ENCODE measurements around the gene STX16.

Gene STX16

GRCh38 chr20:58703765-58704371 is 52.8 kb downstream of the STX16 start:
- TF ChIP-seq JUND (IDR thresholded peaks at IDR 0.05; ENCODE audit: low read depth): no peak
- DNase-seq (ENCODE audit: low read depth in 1 of 2, low spot score in 1 of 2): no peak
- in situ Hi-C loops (cut with HindIII; ENCODE audit: low pct_unique_long_range_greater_than_20kb, low sequenced_read_pairs): no loop called here

DNA sequence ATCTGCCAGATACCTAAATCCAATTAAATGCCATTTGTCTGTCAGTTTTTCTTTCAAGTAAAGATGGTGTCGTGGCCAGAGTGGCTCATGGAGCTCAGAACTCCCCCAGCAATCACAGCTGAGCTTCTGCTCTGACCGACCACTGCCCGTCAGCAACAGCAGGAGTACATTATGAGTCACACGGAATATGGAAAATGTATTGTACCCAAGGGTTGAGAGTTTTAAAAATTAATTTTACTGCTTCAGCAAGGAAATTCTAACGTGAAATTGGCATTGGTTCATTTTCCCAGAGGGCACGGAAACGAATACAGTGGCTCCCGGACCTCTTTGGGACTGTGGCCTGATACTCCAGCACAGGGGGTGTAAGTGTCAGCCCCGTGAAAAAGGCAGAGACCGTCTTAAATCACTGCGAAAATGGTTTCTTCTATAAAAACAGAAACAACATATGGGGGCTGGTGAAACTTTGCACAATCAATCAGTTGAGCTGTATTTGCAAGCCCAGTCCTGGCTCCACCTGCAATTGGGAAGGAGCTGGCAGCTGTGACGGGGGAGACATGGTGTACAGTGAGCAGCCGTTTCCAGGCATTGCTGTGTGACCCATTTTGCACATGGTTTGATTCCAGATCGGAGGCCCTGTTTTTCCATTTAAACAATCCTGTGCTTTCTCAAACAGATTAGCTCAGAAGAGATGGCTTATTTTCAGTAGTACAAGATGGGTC is 54.3 kb downstream of the STX16 start:
- in situ Hi-C loops (cut with HindIII; ENCODE audit: low pct_unique_long_range_greater_than_20kb, low sequenced_read_pairs): no loop called here
- TF ChIP-seq JUND (IDR thresholded peaks at IDR 0.05; ENCODE audit: low read depth): no peak
- no peak for DNase-seq (ENCODE audit: low read depth in 1 of 2, low spot score in 1 of 2)

DNA sequence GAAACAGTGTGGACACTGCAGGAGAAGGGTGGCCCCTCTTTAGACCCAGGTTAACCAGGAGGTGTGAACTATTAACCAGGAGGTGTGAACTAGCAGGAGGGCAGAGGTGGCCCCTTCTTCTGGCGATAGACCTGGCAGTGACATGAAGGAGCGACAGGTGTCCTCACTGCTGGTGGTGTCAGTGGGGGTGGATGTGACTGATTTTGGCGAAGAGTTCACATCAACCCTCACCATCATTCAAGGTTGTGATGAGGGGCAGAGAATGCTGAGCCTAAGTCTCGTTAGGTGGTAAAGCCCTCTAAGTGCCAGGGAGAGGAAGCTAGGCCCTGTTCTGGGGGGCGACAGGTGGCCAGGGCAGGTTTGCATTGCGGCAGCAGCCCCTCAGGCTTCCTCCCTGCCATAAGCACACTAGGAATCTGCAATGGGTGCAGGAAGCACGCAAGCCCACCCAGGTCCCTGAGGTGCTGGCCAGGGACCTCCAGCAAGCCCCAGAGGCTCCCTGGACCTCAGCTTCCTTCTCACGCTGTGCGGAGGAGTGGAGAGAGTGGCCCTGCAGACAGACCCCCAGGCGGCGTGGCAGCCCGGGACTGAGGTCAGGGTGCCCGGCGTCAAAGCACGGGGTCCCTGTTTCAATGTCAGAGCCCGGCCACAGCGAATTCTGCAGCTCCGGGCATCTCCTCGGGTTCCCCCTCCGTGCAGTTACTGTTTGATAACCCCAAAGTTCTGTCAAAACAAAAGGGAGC is 55.2 kb downstream of the STX16 start:
- in situ Hi-C loops (cut with HindIII; ENCODE audit: low pct_unique_long_range_greater_than_20kb, low sequenced_read_pairs): no loop called here
- DNase-seq (ENCODE audit: low read depth in 1 of 2, low spot score in 1 of 2): no peak
- no peak for TF ChIP-seq JUND (IDR thresholded peaks at IDR 0.05; ENCODE audit: low read depth)

GRCh38 chr20:58706975-58707681 is 56.0 kb downstream of the STX16 start:
- DNase-seq (ENCODE audit: low read depth in 1 of 2, low spot score in 1 of 2): no peak
- no peak for TF ChIP-seq JUND (IDR thresholded peaks at IDR 0.05; ENCODE audit: low read depth)
- in situ Hi-C loops (cut with HindIII; ENCODE audit: low pct_unique_long_range_greater_than_20kb, low sequenced_read_pairs): no loop called here

DNA sequence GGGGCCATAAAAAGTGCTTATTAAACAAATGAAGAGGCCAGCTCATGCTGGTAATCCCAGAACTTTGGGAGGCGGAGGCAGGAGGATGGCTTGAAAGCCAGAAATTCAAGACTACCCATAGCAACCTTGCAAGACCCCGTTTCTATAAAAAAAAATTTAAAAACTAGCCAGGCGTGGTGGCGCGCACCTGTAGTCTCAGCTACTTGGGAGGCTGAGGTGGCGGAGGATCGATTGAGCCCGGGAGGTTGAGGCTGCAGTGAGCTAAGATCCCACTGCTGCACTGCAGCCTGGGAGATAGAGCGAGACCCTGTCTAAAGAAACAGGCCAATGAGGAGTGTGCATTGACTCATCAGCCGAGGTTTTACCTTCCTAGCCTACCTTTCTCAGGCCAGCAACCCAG is 56.7 kb downstream of the STX16 start:
- in situ Hi-C loops (cut with HindIII; ENCODE audit: low pct_unique_long_range_greater_than_20kb, low sequenced_read_pairs): no loop called here
- DNase-seq (ENCODE audit: low read depth in 1 of 2, low spot score in 1 of 2): no peak
- no peak for TF ChIP-seq JUND (IDR thresholded peaks at IDR 0.05; ENCODE audit: low read depth)

- TF ChIP-seq JUND (IDR thresholded peaks at IDR 0.05; ENCODE audit: low read depth): no peak
- in situ Hi-C loops (cut with HindIII; ENCODE audit: low pct_unique_long_range_greater_than_20kb, low sequenced_read_pairs): no loop called here
- DNase-seq (ENCODE audit: low read depth in 1 of 2, low spot score in 1 of 2): no peak
These were observed 57.3 kb downstream of the STX16 start for GRCh38 chr20:58708246-58708931.

DNA sequence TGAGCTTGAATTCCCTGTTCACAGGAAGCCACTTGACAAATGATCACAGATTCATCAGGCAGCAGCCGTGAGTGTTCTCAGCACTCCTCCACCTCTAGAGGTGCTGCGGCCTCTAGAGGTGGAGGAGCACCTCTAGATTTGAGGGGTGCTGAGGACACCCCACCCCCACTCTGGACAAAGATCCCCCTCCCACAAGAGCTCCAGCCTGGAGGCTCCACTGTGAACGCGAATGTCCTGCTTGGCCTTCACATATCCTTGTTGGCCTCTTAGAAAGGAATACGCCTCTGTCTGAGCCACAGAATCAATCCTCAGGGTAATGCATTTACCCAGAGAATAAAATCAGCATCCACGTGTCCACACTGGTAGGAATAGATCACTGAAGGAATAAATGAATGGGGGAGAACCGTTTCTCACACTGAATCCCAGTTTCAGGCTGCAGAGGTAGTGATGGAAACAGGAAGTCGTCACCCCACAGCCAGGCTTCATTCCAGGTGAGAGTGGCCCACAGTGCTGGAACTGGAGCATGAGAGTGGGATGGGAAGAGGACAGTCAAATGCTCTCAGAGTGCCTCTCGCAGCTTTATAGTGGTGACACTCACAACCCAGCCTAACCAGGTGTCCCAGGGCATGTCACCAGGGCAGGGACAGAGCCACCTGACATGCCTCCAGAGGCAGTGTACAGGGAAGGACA is 58.1 kb downstream of the STX16 start:
- DNase-seq (ENCODE audit: low read depth in 1 of 2, low spot score in 1 of 2): no peak
- TF ChIP-seq JUND (IDR thresholded peaks at IDR 0.05; ENCODE audit: low read depth): no peak
- in situ Hi-C loops (cut with HindIII; ENCODE audit: low pct_unique_long_range_greater_than_20kb, low sequenced_read_pairs): no loop called here

- TF ChIP-seq JUND (IDR thresholded peaks at IDR 0.05; ENCODE audit: low read depth): no peak
- in situ Hi-C loops (cut with HindIII; ENCODE audit: low pct_unique_long_range_greater_than_20kb, low sequenced_read_pairs): no loop called here
- DNase-seq (ENCODE audit: low read depth in 1 of 2, low spot score in 1 of 2): no peak
These were observed 58.6 kb downstream of the STX16 start for GRCh38 chr20:58709703-58710039.

GRCh38 chr20:58710481-58711265 is 59.6 kb downstream of the STX16 start:
- TF ChIP-seq JUND (IDR thresholded peaks at IDR 0.05; ENCODE audit: low read depth): no peak
- no peak for DNase-seq (ENCODE audit: low read depth in 1 of 2, low spot score in 1 of 2)
- in situ Hi-C loops (cut with HindIII; ENCODE audit: low pct_unique_long_range_greater_than_20kb, low sequenced_read_pairs): no loop called here

DNA sequence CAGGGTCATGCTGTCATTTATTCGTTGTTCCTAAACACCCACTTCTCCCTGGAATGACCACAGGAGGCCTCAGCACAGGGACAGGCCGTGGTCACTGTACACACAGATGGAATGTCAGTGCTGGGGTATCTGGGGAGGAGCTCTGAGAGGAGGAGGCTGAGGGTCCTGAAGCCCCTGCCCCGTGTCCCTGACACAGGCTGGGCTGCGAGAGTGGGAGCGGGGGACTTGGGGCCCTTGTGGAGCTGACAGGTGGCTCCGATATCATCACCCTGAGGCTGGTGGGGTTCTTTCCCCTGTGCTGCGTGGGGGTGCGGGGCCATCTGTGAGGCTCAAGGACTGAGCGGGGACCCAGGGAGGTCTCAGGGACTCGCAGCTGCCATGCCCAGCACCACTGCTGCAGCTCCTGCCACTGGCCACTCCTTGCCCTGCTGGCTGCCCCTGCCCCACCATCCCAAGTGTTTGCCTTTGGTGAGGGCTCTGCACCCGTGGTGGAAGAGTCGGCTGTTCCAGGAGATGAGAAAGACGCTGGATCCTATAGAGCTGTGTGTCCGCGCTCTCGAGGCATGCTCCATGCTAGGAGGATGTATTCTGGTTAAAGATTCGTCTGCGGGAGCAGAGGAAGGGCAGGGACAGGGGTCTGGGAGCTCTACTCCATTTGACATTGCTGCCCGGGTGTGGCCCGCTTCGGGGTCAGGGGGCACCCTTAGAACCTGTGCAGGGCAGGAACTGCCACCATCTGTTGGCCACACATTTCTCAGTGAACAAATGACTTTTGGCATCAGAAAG is 60.4 kb downstream of the STX16 start:
- DNase-seq (ENCODE audit: low read depth in 1 of 2, low spot score in 1 of 2): no peak
- in situ Hi-C loops (cut with HindIII; ENCODE audit: low pct_unique_long_range_greater_than_20kb, low sequenced_read_pairs): no loop called here
- no peak for TF ChIP-seq JUND (IDR thresholded peaks at IDR 0.05; ENCODE audit: low read depth)
